ENCODE data around the gene SMYD4. TPM values are rescaled to one million over a fixed set of nuclear protein-coding genes. Genes with fewer than 3 reads are reported as not detected.

Gene SMYD4
- total and polyA plus RNA-seq, 9 donors, result 8.5 to 22.0 (median 16.3) TPM

DNA sequence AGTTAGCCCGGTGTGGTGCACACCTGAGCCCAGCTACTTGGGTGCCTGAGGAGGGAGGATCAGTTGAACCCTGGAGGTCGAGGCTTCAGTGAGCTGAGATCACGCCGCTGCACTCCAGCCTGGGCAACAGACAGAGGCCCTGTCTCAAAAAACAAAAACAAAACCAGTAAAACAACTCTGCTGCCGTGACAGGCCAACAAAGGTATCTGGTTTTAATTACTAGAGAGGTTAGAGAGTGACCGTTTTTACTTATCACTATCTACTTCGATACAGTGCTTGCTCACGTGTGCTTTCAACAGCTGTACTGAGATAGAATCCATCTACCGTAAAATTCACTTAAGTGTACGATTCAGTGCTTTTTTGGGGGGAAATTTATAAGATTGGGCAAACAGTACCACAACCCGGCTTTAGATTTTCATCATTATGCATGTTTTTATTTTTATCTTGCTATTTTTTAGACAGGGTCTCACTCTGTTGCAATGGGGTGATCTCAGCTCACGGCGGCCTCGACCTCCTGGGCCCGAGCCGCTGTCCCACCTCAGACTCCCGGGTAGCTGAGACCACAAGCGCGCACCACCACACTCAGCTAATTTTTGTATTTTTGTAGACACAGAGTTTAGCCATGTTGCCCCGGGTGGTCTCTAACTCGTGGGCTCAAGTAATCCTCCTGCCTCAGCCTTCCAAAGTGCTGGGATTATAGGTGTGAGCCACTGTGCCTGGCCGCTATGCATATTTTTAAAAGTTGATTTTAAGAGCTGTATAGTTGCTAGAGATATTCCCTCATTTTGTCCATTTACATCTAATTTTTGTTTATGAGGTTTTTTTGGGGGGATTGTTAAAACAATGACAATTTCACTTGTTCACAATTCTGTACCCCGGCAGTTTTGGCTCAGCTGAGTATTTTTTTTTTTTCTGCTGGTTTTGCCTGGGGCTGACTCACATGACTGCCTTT lies 36.9 kb downstream of the SMYD4 start:
- no peaks in the 10 kb centered on the region for H3K4me1 ChIP-seq (ENCODE audit: insufficient read depth)
- TF ChIP-seq EP300 (IDR thresholded peaks at IDR 0.05) (no peak), POLR2A (IDR thresholded peaks at IDR 0.05) (no peak)
- TF ChIP-seq, protein P1, sequence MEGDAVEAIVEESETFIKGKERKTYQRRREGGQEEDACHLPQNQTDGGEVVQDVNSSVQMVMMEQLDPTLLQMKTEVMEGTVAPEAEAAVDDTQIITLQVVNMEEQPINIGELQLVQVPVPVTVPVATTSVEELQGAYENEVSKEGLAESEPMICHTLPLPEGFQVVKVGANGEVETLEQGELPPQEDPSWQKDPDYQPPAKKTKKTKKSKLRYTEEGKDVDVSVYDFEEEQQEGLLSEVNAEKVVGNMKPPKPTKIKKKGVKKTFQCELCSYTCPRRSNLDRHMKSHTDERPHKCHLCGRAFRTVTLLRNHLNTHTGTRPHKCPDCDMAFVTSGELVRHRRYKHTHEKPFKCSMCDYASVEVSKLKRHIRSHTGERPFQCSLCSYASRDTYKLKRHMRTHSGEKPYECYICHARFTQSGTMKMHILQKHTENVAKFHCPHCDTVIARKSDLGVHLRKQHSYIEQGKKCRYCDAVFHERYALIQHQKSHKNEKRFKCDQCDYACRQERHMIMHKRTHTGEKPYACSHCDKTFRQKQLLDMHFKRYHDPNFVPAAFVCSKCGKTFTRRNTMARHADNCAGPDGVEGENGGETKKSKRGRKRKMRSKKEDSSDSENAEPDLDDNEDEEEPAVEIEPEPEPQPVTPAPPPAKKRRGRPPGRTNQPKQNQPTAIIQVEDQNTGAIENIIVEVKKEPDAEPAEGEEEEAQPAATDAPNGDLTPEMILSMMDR (IDR thresholded peaks at IDR 0.05), result no peak
- WGBS, 3 donors, result 77 to 86% (median 84%) methylated on average over 23 of the region's 23 CpGs
- intact Hi-C loops (cut with DNase I), result no loop called here
- no peaks in the 10 kb centered on the region for H3K36me3 ChIP-seq
- peak in 1 of 5 donors; percentile 17 for DNase-seq
- H3K27ac ChIP-seq, result no peak overlapping the region
- no peaks in the 10 kb centered on the region for H3K9me3 ChIP-seq
- no peaks in the 10 kb centered on the region for H3K27me3 ChIP-seq
- no peak overlapping the region for H3K4me3 ChIP-seq

DNA sequence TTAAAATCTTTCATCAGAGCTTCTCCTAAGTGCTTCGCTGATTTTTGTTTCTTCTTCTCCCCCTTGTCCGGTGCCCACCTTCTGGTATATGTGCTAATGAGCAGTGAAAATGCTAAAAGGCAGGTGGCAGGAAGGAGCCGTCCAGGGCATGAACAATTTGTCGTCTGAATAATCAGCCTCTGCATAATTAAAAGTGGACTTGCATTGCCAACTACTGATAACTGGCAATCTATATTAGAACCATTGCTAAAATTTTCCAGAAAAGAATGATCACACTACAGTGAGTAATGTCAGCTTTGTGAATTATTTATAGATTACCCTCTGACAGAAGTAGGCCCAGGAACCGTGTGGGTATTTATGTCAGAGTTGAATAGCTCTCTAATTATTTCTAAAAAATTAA lies 39.8 kb downstream of the SMYD4 start:
- DNase-seq, result no peak
- intact Hi-C loops (cut with DNase I), result loop anchor here in 1 of 4 donors (10.0 kb wide), 1 partner anchor 145 kb away; the partner anchor contains the start of genes RILP and SCARF1
- 70 to 76% (median 71%) methylated on average over 5 of the region's 5 CpGs for WGBS, 3 donors
- TF ChIP-seq EP300 (IDR thresholded peaks at IDR 0.05), result no peak
- TF ChIP-seq POLR2A (IDR thresholded peaks at IDR 0.05), result no peak
- TF ChIP-seq, protein P1 (IDR thresholded peaks at IDR 0.05), result no peak
- H3K27ac ChIP-seq, result no peak overlapping the region
- H3K36me3 ChIP-seq, result no peaks in the 10 kb centered on the region
- H3K4me1 ChIP-seq (ENCODE audit: insufficient read depth), result peaks cover 5% of the 10 kb centered on the region
- H3K9me3 ChIP-seq, result no peaks in the 10 kb centered on the region
- H3K4me3 ChIP-seq, result no peak overlapping the region
- H3K27me3 ChIP-seq, result no peaks in the 10 kb centered on the region

DNA sequence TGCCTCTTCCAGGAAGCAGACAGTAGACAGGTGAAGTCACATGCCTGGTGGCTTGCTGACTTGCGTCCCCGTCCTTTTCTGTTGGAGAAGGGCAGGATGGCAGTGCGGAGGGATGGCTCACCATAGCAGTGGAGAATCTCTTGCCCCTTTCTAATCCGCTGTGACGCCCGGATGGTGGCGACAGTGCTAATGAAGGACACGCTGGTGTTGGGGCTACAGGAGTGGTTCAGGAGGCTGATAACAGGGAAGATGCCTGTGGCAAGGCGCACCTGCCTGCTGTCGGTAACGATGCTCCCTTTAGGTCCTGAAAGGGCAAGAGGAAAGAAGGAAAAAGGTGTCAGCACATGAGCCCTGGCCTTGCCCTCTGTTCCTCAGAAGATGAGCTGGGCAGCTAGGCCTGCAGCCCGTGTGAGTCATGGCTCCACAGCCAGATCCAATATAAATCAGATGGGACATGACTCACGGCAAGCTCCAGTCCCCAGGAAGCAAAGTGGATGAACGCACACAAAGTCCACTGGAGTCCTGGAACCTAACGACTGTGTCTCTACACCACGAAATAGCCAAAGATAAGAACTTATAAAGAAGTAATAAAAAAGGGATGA lies 42.3 kb downstream of the SMYD4 start:
- no peak overlapping the region for H3K4me3 ChIP-seq
- no peaks in the 10 kb centered on the region for H3K9me3 ChIP-seq
- peaks cover 15% of the 10 kb centered on the region for H3K4me1 ChIP-seq (ENCODE audit: insufficient read depth)
- WGBS, 3 donors, result 49 to 58% (median 52%) methylated on average over 16 of the region's 16 CpGs
- intact Hi-C loops (cut with DNase I), result loop anchor here in 1 of 4 donors (10.0 kb wide), 1 partner anchor 143 kb away; the partner anchor contains the start of genes RILP and SCARF1
- no peaks in the 10 kb centered on the region for H3K36me3 ChIP-seq
- DNase-seq, result peak; percentile 66 to 85 (median 77)
- no peaks in the 10 kb centered on the region for H3K27me3 ChIP-seq
- H3K27ac ChIP-seq, result peak overlapping the region; percentile 39 to 84
- TF ChIP-seq, protein P1 (IDR thresholded peaks at IDR 0.05), result no peak
- no peak for TF ChIP-seq EP300 (IDR thresholded peaks at IDR 0.05)
- TF ChIP-seq POLR2A (IDR thresholded peaks at IDR 0.05), result no peak

DNA sequence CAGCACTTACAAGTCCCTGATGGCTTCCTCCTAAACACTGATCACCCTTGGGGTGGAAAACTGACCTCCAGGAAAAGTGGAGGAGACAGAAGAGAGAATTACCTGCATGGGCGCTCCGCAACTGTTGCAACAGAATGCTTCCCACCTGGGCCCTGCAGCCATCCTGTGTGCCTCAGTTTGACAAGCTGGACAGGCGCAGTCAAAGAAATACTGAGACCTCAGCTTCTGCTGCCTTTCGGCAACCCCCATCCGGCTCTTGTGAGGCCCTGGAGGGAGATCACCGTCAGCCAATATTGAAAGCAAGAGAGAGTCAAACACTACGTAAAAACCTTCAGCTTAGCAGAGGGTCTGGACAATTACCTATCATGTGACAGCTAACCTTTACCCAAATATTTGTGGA lies 43.0 kb downstream of the SMYD4 start:
- intact Hi-C loops (cut with DNase I), result loop anchor here in 1 of 4 donors (10.0 kb wide), 1 partner anchor 142 kb away; the partner anchor contains the start of genes RILP and SCARF1
- peaks cover 20% of the 10 kb centered on the region for H3K4me1 ChIP-seq (ENCODE audit: insufficient read depth)
- peak in 2 of 5 donors; percentile 31 to 47 for DNase-seq

More for the DNA sequence above, 43.0 kb downstream of the SMYD4 start:
- no peak overlapping the region for H3K4me3 ChIP-seq
- H3K27me3 ChIP-seq, result no peaks in the 10 kb centered on the region
- H3K9me3 ChIP-seq, result no peaks in the 10 kb centered on the region
- WGBS, 3 donors, result 55 to 81% (median 62%) methylated on average over 7 of the region's 7 CpGs
- peak overlapping the region; percentile 39 to 84 for H3K27ac ChIP-seq
- TF ChIP-seq EP300 (IDR thresholded peaks at IDR 0.05) (no peak), POLR2A (IDR thresholded peaks at IDR 0.05) (no peak)
- TF ChIP-seq, protein P1 (IDR thresholded peaks at IDR 0.05), result no peak
- H3K36me3 ChIP-seq, result no peaks in the 10 kb centered on the region
